C4-2B (cell line): Measurements from ENCODE around the gene DCLK3.

Source experiments
- ZFX ChIP-seq: fragments of 450-650 bp; IDR thresholded peaks from 2 replicates; pipeline ENCODE4 v1.6.1; 2017
- TF ChIP-seq, protein P1 (sequence below): fragments of 450-650 bp; conservative IDR thresholded peaks from 2 replicates; pipeline ENCODE4 v1.5.1; 2017; ENCODE audit warnings: mild to moderate bottlenecking

DNA sequence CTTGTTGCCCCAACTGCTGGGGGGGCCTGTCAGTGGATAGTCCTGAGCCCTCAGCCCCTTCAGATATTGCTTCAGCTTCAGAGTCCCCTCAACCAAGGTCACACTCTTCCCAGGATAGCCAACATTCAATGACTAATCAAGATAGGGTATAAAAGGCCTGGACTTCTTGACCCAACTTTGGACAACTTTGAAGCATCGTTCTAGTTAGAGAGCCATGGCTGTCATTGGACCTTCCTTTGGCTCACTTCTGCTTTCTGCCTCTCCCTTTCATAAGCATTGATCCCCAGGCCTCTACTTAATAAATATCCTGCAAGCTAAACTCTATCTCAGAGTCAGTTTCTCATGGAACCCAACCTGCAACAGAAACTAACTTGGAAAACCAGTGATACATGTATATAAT is 31.3 kb upstream of the DCLK3 start:
- TF ChIP-seq, protein P1, sequence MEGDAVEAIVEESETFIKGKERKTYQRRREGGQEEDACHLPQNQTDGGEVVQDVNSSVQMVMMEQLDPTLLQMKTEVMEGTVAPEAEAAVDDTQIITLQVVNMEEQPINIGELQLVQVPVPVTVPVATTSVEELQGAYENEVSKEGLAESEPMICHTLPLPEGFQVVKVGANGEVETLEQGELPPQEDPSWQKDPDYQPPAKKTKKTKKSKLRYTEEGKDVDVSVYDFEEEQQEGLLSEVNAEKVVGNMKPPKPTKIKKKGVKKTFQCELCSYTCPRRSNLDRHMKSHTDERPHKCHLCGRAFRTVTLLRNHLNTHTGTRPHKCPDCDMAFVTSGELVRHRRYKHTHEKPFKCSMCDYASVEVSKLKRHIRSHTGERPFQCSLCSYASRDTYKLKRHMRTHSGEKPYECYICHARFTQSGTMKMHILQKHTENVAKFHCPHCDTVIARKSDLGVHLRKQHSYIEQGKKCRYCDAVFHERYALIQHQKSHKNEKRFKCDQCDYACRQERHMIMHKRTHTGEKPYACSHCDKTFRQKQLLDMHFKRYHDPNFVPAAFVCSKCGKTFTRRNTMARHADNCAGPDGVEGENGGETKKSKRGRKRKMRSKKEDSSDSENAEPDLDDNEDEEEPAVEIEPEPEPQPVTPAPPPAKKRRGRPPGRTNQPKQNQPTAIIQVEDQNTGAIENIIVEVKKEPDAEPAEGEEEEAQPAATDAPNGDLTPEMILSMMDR, result no peak
- TF ChIP-seq ZFX, result no peak
